ENCODE data around the gene SYDE1. TPM values are rescaled to one million over a fixed set of nuclear protein-coding genes. Genes with fewer than 3 reads are reported as not detected.

SYDE1 gene
- total and polyA plus RNA-seq, 2 experiments from 2014 or later, result 4.1 to 21.4 TPM

GRCh38 chr19:15075806-15076205 lies 31.4 kb upstream of the SYDE1 start:
- no peak overlapping the region for H3K27ac Mint-ChIP-seq
- no peak for TF ChIP-seq ZNF462 (CRISPR knock-in tag; IDR thresholded peaks at IDR 0.05)
- TF ChIP-seq ZNF114 (CRISPR knock-in tag; IDR thresholded peaks at IDR 0.05), result no peak
- no peak for TF ChIP-seq REST (IDR thresholded peaks at IDR 0.05; ENCODE audit: unreplicated experiment)
- TF ChIP-seq EZH2 (IDR thresholded peaks at IDR 0.05; ENCODE audit: low read depth, unreplicated experiment), result no peak
- no peak for TF ChIP-seq ETS1 (IDR thresholded peaks at IDR 0.05)
- no peak for TF ChIP-seq EZH2phosphoT487 (IDR thresholded peaks at IDR 0.05; ENCODE audit: unreplicated experiment)
- no peak for TF ChIP-seq STAT1 (IDR thresholded peaks at IDR 0.05; ENCODE audit: unreplicated experiment)
- no peak for TF ChIP-seq POLR2AphosphoS5 (IDR thresholded peaks at IDR 0.05; ENCODE audit: low read depth)
- TF ChIP-seq JUNB (IDR thresholded peaks at IDR 0.05; ENCODE audit: unreplicated experiment), result no peak
- TF ChIP-seq ZNF331 (CRISPR knock-in tag; IDR thresholded peaks at IDR 0.05; ENCODE audit: low read depth), result no peak
- no peak for TF ChIP-seq CTCF (conservative IDR thresholded peaks at IDR 0.05; ENCODE audit: low read depth in 2 of 2)
- TF ChIP-seq CREB1 (CRISPR knock-in tag; IDR thresholded peaks at IDR 0.05; ENCODE audit: low read depth), result no peak
- TF ChIP-seq NANOG (IDR thresholded peaks at IDR 0.05; ENCODE audit: borderline replicate concordance), result no peak
- H3K36me3 Mint-ChIP-seq (ENCODE audit: low read depth), result no peaks in the 10 kb centered on the region
- Histone ChIP-seq H4K20me1 (replicated peaks; ENCODE audit: insufficient read depth) (no peaks in the 10 kb centered on the region; the same call in 1 of the 2 replicates), H3K9me2 (ENCODE audit: insufficient read depth) (no peaks in the 10 kb centered on the region), H3K4me1 (ENCODE audit: insufficient read depth) (no peaks in the 10 kb centered on the region), H3F3A (replicated peaks; ENCODE audit: low read depth) (no peaks in the 10 kb centered on the region), H3K79me2 (replicated peaks; ENCODE audit: insufficient read depth) (no peaks in the 10 kb centered on the region), H3K27ac (ENCODE audit: low read depth) (no peak overlapping the region), H3K27me3 (ENCODE audit: insufficient read depth) (no peaks in the 10 kb centered on the region), H3K4me3 (no peak overlapping the region), H3K36me3 (ENCODE audit: insufficient read depth) (no peaks in the 10 kb centered on the region), H3K4me2 (no peak overlapping the region), H2AFZ (no peak overlapping the region)
- peaks cover 2% of the 10 kb centered on the region for H3K27me3 Mint-ChIP-seq (ENCODE audit: insufficient read depth, low read depth, poor library complexity)
- ATAC-seq, result no peak
- no peak for DNase-seq (ENCODE audit: low spot score)
- no peaks in the 10 kb centered on the region for H3K4me1 Mint-ChIP-seq
- no peak overlapping the region for H3K4me3 Mint-ChIP-seq
- peaks cover 23% of the 10 kb centered on the region for H3K9me3 Mint-ChIP-seq
